ENCODE results near the gene CRISP2. TPM values are rescaled to one million over a fixed set of nuclear protein-coding genes. Genes with fewer than 3 reads are reported as not detected.

The CRISP2 gene
- polyA plus RNA-seq, 1 donor from 2014 or later: not detected

DNA sequence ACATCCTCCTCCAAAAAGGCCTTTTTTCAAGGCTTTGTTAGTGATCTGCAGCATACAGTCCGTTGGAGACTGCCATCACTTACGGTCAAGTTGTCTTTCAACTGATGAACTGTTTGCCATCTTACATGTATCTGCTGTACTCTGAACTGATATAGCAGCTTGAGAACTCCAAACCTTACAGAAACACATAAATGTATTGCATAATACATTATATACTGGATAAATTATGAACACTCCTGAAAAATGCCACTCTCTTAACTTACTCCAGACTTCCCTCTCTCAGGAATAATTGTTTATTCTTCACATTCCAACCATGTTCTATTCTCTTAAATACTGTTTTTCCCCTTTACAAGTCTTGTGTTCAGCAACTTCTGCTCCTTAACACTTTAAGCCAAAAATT is 62.1 kb downstream of the CRISP2 start:
- Histone ChIP-seq H4K20me1 (ENCODE audit: insufficient read depth) (no peaks in the 10 kb centered on the region), H3K4me3 (ENCODE audit: low read length) (no peak overlapping the region), H3K79me2 (replicated peaks; ENCODE audit: insufficient read depth, low read length) (no peaks in the 10 kb centered on the region), H3F3A (ENCODE audit: insufficient read depth, low read length, poor library complexity, severe bottlenecking) (no peaks in the 10 kb centered on the region), H3K4me2 (ENCODE audit: low read length) (no peak overlapping the region), H3K27me3 (ENCODE audit: insufficient read depth, low read depth, low read length) (no peaks in the 10 kb centered on the region), H3K36me3 (ENCODE audit: insufficient read depth, low read length) (no peaks in the 10 kb centered on the region), H3K9me2 (ENCODE audit: insufficient read depth, low read length) (no peaks in the 10 kb centered on the region), H3K9me3 (ENCODE audit: low read length) (no peaks in the 10 kb centered on the region), H2AFZ (ENCODE audit: low read depth, low read length) (no peak overlapping the region), H3K9ac (ENCODE audit: low read length) (no peak overlapping the region), H3K27ac (ENCODE audit: low read length) (no peak overlapping the region)
- TF ChIP-seq RAD21 (conservative IDR thresholded peaks at IDR 0.05) (no peak), SMC3 (conservative IDR thresholded peaks at IDR 0.05; ENCODE audit: poor library complexity) (no peak), TAF1 (IDR thresholded peaks at IDR 0.05; ENCODE audit: low read depth) (no peak), EP300 (conservative IDR thresholded peaks at IDR 0.05; ENCODE audit: poor library complexity, severe bottlenecking) (no peak), REST (IDR thresholded peaks at IDR 0.05; ENCODE audit: borderline replicate concordance) (no peak), MXI1 (conservative IDR thresholded peaks at IDR 0.05; ENCODE audit: poor library complexity, severe bottlenecking) (no peak), EZH2 (IDR thresholded peaks at IDR 0.05; ENCODE audit: borderline replicate concordance, insufficient read depth, low read length, poor library complexity, severe bottlenecking) (no peak), POLR2AphosphoS5 (IDR thresholded peaks at IDR 0.05) (no peak)
- TF ChIP-seq, protein P1, sequence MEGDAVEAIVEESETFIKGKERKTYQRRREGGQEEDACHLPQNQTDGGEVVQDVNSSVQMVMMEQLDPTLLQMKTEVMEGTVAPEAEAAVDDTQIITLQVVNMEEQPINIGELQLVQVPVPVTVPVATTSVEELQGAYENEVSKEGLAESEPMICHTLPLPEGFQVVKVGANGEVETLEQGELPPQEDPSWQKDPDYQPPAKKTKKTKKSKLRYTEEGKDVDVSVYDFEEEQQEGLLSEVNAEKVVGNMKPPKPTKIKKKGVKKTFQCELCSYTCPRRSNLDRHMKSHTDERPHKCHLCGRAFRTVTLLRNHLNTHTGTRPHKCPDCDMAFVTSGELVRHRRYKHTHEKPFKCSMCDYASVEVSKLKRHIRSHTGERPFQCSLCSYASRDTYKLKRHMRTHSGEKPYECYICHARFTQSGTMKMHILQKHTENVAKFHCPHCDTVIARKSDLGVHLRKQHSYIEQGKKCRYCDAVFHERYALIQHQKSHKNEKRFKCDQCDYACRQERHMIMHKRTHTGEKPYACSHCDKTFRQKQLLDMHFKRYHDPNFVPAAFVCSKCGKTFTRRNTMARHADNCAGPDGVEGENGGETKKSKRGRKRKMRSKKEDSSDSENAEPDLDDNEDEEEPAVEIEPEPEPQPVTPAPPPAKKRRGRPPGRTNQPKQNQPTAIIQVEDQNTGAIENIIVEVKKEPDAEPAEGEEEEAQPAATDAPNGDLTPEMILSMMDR (IDR thresholded peaks at IDR 0.05; ENCODE audit: poor library complexity, severe bottlenecking): no peak

DNA sequence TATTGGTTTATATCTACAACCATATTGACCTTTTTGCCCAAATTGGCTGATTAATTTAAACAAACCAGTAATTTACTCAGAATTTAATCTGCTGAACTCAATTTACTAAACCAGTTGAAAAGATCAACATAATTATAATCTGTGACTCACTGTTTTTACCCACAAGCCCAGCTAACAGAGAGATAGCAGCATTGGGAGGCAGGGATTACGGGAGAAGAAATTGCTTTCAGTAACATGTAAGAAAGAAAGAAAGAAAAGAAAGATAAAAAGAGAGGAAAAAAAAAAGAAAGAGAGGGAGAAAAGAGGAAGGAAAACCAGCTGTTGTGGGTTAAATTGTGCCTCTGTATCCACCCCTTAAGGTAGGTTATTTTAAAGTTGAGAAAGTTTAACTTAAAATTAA is 63.4 kb downstream of the CRISP2 start:
- H3K27ac ChIP-seq (ENCODE audit: low read length): no peak overlapping the region
- H2AFZ ChIP-seq (ENCODE audit: low read depth, low read length): no peak overlapping the region
- no peaks in the 10 kb centered on the region for H3F3A ChIP-seq (ENCODE audit: insufficient read depth, low read length, poor library complexity, severe bottlenecking)
- H3K27me3 ChIP-seq (ENCODE audit: insufficient read depth, low read depth, low read length): no peaks in the 10 kb centered on the region
- no peak overlapping the region for H3K4me2 ChIP-seq (ENCODE audit: low read length)
- no peaks in the 10 kb centered on the region for H4K20me1 ChIP-seq (ENCODE audit: insufficient read depth)
- H3K79me2 ChIP-seq (replicated peaks; ENCODE audit: insufficient read depth, low read length): no peaks in the 10 kb centered on the region
- H3K9me3 ChIP-seq (ENCODE audit: low read length): no peaks in the 10 kb centered on the region
- TF ChIP-seq MXI1 (conservative IDR thresholded peaks at IDR 0.05; ENCODE audit: poor library complexity, severe bottlenecking): no peak
- TF ChIP-seq REST (IDR thresholded peaks at IDR 0.05; ENCODE audit: borderline replicate concordance): no peak
- TF ChIP-seq RAD21 (conservative IDR thresholded peaks at IDR 0.05): no peak
- TF ChIP-seq, protein P1 (IDR thresholded peaks at IDR 0.05; ENCODE audit: poor library complexity, severe bottlenecking): no peak
- no peak for TF ChIP-seq EP300 (conservative IDR thresholded peaks at IDR 0.05; ENCODE audit: poor library complexity, severe bottlenecking)
- TF ChIP-seq POLR2AphosphoS5 (IDR thresholded peaks at IDR 0.05): no peak
- TF ChIP-seq SMC3 (conservative IDR thresholded peaks at IDR 0.05; ENCODE audit: poor library complexity): no peak
- no peak for TF ChIP-seq TAF1 (IDR thresholded peaks at IDR 0.05; ENCODE audit: low read depth)
- TF ChIP-seq EZH2 (IDR thresholded peaks at IDR 0.05; ENCODE audit: borderline replicate concordance, insufficient read depth, low read length, poor library complexity, severe bottlenecking): no peak
- no peak overlapping the region for H3K9ac ChIP-seq (ENCODE audit: low read length)
- no peak overlapping the region for H3K4me3 ChIP-seq (ENCODE audit: low read length)
- H3K36me3 ChIP-seq (ENCODE audit: insufficient read depth, low read length): no peaks in the 10 kb centered on the region
- H3K9me2 ChIP-seq (ENCODE audit: insufficient read depth, low read length): no peaks in the 10 kb centered on the region
